Measurements from ENCODE around the gene RNF26.

- TF ChIP-seq CTCF (IDR thresholded peaks at IDR 0.05) (no peak), POLR2A (IDR thresholded peaks at IDR 0.05) (no peak)
These were observed 10.1 kb upstream of the RNF26 start for GRCh38 chr11:119324189-119324588.
